K562 (cell line): Measurements from ENCODE around the gene MAST1. TPM values are rescaled to one million over a fixed set of nuclear protein-coding genes. Genes with fewer than 3 reads are reported as not detected.
A peak's percentile ranks its signal among the peaks of the same experiment; 100 is the strongest.

Experiments used
- HMGN3 ChIP-seq: IDR thresholded peaks from 2 replicates; pipeline ENCODE4 v1.6.1; 2011; ENCODE audit warnings: borderline replicate concordance, low read depth, mild to moderate bottlenecking, mixed read lengths, low read length; ENCODE audit not compliant: insufficient read length; ENCODE audit errors: extremely low read depth
- KDM4B ChIP-seq, 2 experiments: fragments of 450-650 bp in 1 of 2; sonication (generic) in 1 of 2; IDR thresholded peaks; 2 replicates each; pipeline ENCODE4 v1.6.1; 2016 to 2017; ENCODE audit warnings: borderline replicate concordance in 2 of 2, antibody characterized with exemption in 1 of 2, low read depth in 1 of 2, mild to moderate bottlenecking in 1 of 2
- PPARD ChIP-seq: fragments of 250-450 bp; sonication (Bioruptor Pico); IDR thresholded peaks from 2 replicates; pipeline ENCODE4 v1.8.0; 2022; ENCODE audit warnings: inconsistent platforms, mild to moderate bottlenecking, moderate library complexity
- PRPF4 ChIP-seq: fragments of 200-400 bp; formaldehyde crosslinking; IDR thresholded peaks from one replicate; pipeline ENCODE4 v1.6.1; 2017; ENCODE audit warnings: low read length, low read depth, mild to moderate bottlenecking; ENCODE audit not compliant: insufficient read depth, poor library complexity, severe bottlenecking
- polyA plus RNA-seq, 8 experiments: library from polyadenylated mRNA; depleted of rRNA in 4 of 8; stranded (reverse) in 5 of 8; unstranded in 3 of 8; fragments of >200 nt; fragmentation: Nextera tagmentation in 2 of 8; fragmentation: Illumina TruSeq in 1 of 8; extraction: Ambion mirVana in 2 of 8; extraction: Trizol in 1 of 8; gene quantifications; 2 replicates each; pipeline versions ENCODE4 v1.2.1 to v1.2.3, GENCODE V29; 2011 to 2014; ENCODE audit warnings: inconsistent platforms in 1 of 8, missing spikeins in 1 of 8
- total RNA-seq, 7 experiments: library from RNA; depleted of rRNA in 6 of 7; stranded (reverse); fragments of >200 nt in 6 of 7; fragmentation: Illumina TruSeq in 2 of 7; extraction: Trizol in 2 of 7; gene quantifications; 2 replicates each; pipeline versions ENCODE4 v1.2.1 to v1.2.3, GENCODE V29; 2011 to 2021; ENCODE audit warnings: low replicate concordance in 1 of 7
- TF ChIP-seq, protein P1 (sequence below): fragments of 450-650 bp; IDR thresholded peaks from 2 replicates; pipeline ENCODE4 v1.6.1; 2016; ENCODE audit warnings: mild to moderate bottlenecking, moderate library complexity
- TF ChIP-seq, protein P2 (sequence below): IDR thresholded peaks from 3 replicates; pipeline ENCODE4 v1.6.1; 2011; ENCODE audit warnings: borderline replicate concordance, mild to moderate bottlenecking; ENCODE audit not compliant: insufficient read length, insufficient read depth

The MAST1 gene
- total and polyA plus RNA-seq, 9 of the 15 experiments (the other 6 are each of a cell fraction or from before 2014, with no cell fraction given): 0.48 to 10.3 (median 3.9) TPM

DNA sequence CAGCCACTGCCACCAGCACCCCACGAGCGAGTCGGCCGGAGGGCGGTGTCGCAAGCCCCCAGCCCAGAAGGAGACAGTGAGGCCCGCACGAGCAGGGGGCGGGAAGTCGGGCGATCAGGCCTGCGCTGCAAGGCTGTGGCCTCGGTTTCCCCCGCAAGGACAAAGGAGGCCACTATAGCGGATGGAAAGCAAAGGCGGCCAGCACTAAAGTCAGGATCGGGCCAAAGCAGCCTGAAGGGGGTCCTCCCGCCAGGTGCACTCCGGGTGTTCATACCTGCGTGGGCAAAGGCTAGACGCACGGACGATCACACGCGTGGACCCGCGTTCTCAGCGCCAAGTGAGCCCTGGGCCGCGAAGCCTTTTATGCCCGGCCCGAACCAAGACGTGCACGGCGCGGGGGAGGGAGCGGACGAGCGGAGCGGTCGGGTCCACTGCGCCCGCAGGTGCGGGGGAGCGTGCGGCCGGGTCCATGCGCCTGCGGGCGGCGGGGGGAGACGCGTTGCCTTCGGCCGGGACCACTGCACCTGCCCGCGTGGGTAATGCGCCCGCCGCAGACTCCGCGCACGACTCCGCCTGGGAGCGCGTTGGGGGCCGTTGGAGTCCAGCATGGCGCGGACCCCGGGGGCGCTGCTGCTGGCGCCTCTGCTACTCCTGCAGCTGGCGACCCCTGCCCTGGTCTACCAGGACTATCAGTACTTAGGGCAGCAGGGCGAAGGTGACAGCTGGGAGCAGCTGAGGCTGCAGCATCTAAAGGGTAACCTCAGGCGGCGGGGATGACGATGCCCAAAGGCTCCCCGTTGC, 36.6 kb upstream of the MAST1 start, which contains the start of the genes PRDX2 and THSD8 (continued):
- TF ChIP-seq, protein P1, sequence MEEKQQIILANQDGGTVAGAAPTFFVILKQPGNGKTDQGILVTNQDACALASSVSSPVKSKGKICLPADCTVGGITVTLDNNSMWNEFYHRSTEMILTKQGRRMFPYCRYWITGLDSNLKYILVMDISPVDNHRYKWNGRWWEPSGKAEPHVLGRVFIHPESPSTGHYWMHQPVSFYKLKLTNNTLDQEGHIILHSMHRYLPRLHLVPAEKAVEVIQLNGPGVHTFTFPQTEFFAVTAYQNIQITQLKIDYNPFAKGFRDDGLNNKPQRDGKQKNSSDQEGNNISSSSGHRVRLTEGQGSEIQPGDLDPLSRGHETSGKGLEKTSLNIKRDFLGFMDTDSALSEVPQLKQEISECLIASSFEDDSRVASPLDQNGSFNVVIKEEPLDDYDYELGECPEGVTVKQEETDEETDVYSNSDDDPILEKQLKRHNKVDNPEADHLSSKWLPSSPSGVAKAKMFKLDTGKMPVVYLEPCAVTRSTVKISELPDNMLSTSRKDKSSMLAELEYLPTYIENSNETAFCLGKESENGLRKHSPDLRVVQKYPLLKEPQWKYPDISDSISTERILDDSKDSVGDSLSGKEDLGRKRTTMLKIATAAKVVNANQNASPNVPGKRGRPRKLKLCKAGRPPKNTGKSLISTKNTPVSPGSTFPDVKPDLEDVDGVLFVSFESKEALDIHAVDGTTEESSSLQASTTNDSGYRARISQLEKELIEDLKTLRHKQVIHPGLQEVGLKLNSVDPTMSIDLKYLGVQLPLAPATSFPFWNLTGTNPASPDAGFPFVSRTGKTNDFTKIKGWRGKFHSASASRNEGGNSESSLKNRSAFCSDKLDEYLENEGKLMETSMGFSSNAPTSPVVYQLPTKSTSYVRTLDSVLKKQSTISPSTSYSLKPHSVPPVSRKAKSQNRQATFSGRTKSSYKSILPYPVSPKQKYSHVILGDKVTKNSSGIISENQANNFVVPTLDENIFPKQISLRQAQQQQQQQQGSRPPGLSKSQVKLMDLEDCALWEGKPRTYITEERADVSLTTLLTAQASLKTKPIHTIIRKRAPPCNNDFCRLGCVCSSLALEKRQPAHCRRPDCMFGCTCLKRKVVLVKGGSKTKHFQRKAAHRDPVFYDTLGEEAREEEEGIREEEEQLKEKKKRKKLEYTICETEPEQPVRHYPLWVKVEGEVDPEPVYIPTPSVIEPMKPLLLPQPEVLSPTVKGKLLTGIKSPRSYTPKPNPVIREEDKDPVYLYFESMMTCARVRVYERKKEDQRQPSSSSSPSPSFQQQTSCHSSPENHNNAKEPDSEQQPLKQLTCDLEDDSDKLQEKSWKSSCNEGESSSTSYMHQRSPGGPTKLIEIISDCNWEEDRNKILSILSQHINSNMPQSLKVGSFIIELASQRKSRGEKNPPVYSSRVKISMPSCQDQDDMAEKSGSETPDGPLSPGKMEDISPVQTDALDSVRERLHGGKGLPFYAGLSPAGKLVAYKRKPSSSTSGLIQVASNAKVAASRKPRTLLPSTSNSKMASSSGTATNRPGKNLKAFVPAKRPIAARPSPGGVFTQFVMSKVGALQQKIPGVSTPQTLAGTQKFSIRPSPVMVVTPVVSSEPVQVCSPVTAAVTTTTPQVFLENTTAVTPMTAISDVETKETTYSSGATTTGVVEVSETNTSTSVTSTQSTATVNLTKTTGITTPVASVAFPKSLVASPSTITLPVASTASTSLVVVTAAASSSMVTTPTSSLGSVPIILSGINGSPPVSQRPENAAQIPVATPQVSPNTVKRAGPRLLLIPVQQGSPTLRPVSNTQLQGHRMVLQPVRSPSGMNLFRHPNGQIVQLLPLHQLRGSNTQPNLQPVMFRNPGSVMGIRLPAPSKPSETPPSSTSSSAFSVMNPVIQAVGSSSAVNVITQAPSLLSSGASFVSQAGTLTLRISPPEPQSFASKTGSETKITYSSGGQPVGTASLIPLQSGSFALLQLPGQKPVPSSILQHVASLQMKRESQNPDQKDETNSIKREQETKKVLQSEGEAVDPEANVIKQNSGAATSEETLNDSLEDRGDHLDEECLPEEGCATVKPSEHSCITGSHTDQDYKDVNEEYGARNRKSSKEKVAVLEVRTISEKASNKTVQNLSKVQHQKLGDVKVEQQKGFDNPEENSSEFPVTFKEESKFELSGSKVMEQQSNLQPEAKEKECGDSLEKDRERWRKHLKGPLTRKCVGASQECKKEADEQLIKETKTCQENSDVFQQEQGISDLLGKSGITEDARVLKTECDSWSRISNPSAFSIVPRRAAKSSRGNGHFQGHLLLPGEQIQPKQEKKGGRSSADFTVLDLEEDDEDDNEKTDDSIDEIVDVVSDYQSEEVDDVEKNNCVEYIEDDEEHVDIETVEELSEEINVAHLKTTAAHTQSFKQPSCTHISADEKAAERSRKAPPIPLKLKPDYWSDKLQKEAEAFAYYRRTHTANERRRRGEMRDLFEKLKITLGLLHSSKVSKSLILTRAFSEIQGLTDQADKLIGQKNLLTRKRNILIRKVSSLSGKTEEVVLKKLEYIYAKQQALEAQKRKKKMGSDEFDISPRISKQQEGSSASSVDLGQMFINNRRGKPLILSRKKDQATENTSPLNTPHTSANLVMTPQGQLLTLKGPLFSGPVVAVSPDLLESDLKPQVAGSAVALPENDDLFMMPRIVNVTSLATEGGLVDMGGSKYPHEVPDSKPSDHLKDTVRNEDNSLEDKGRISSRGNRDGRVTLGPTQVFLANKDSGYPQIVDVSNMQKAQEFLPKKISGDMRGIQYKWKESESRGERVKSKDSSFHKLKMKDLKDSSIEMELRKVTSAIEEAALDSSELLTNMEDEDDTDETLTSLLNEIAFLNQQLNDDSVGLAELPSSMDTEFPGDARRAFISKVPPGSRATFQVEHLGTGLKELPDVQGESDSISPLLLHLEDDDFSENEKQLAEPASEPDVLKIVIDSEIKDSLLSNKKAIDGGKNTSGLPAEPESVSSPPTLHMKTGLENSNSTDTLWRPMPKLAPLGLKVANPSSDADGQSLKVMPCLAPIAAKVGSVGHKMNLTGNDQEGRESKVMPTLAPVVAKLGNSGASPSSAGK: peak; percentile 80
- TF ChIP-seq HMGN3 (no peak), KDM4B (IDR thresholded peaks at IDR 0.05; ENCODE audit: borderline replicate concordance in 2 of 2, low read depth in 1 of 2) (no peak), PPARD (CRISPR knock-in tag) (no peak), PRPF4 (peak; percentile 36)
- TF ChIP-seq, protein P2, sequence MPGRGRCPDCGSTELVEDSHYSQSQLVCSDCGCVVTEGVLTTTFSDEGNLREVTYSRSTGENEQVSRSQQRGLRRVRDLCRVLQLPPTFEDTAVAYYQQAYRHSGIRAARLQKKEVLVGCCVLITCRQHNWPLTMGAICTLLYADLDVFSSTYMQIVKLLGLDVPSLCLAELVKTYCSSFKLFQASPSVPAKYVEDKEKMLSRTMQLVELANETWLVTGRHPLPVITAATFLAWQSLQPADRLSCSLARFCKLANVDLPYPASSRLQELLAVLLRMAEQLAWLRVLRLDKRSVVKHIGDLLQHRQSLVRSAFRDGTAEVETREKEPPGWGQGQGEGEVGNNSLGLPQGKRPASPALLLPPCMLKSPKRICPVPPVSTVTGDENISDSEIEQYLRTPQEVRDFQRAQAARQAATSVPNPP: no peak
